AG09309 (cell line): ENCODE data around the gene WAC.

Source experiments
- DNase-seq: peaks from one replicate; pipeline ENCODE4 v3.0.0-alpha.2; 2010; ENCODE audit warnings: low read depth
- H3K4me3 ChIP-seq: 2 replicates; pipeline ENCODE4 v1.5.1; 2011; ENCODE audit warnings: mild to moderate bottlenecking, low read depth, low read length, moderate library complexity; ENCODE audit not compliant: control insufficient read depth
- TF ChIP-seq, protein P1 (sequence below): IDR thresholded peaks from 2 replicates; pipeline ENCODE4 v1.5.1; 2011; ENCODE audit warnings: mild to moderate bottlenecking, low read depth, low read length, inconsistent platforms; ENCODE audit not compliant: insufficient read depth, control insufficient read depth; ENCODE audit errors: missing control alignments

Gene WAC

DNA sequence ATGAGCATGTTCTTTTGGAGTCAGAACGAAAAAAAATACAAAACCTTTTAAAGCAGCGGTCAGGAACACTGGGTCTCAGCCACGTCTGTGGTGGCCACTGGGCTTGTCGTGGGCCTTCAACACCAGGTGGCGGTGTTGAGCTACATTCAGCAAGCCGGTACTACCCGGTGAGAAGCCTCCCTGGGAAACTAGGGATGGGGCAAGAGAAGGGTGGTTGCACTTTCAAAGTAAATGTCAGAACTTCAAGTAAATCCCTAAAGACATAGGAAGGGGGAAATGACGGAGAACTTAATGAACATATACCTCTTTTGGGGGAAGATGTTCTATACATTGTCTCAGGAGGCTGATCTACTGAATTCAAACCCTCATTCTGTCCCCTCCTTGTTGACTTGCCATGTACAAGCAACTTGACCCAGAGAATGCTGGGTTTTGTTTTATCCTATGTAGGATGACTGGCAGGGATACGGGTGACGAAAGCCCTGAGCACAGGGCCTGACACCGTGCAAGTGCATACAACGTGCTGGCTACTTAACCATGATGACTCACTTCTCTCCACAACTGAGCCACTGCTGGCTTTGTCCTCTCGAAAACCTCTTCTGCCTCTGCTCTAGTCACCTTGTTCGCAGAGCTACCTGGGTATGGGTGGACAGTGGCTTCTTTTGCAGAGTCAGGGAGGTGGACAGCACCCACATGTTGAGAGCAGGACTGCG lies 95.4 kb downstream of the WAC start:
- H3K4me3 ChIP-seq: no peak overlapping the region
- TF ChIP-seq, protein P1, sequence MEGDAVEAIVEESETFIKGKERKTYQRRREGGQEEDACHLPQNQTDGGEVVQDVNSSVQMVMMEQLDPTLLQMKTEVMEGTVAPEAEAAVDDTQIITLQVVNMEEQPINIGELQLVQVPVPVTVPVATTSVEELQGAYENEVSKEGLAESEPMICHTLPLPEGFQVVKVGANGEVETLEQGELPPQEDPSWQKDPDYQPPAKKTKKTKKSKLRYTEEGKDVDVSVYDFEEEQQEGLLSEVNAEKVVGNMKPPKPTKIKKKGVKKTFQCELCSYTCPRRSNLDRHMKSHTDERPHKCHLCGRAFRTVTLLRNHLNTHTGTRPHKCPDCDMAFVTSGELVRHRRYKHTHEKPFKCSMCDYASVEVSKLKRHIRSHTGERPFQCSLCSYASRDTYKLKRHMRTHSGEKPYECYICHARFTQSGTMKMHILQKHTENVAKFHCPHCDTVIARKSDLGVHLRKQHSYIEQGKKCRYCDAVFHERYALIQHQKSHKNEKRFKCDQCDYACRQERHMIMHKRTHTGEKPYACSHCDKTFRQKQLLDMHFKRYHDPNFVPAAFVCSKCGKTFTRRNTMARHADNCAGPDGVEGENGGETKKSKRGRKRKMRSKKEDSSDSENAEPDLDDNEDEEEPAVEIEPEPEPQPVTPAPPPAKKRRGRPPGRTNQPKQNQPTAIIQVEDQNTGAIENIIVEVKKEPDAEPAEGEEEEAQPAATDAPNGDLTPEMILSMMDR: peak; percentile 93
- DNase-seq: peak; percentile 33

DNA sequence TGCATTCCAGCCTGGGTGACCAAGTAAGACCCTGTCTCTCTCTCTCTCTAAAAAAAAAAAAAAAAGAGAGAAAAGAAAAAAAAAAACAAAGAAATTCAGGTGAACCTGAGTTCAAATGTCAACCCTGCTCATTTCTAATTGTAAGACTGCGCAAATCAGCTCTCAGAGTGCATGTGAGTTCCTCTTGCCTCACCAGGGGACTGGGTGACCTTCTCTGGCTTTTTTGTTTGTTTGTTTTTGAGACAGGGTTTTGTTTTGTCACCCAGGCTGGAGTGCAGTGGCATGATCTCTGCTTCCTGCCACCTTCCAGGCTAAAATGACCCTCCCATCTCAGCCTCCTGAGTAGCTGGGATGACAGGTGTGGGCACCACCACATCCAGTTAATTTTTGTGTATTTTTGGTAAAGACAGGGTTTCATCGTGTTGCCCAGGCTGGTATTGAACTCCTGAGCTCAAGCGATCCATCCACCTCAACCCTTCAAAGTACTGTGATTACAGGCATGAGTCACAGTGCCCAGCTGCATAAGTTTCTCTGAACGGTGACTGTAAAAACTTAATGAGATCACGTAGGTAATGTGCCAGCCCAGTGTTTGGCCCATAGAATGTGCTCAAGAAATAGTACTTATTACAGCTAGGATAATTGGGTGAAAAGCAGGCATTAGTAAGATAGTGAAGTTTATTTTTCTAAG lies 99.1 kb downstream of the WAC start:
- no peak overlapping the region for H3K4me3 ChIP-seq
- TF ChIP-seq, protein P1: no peak
- DNase-seq: no peak

DNA sequence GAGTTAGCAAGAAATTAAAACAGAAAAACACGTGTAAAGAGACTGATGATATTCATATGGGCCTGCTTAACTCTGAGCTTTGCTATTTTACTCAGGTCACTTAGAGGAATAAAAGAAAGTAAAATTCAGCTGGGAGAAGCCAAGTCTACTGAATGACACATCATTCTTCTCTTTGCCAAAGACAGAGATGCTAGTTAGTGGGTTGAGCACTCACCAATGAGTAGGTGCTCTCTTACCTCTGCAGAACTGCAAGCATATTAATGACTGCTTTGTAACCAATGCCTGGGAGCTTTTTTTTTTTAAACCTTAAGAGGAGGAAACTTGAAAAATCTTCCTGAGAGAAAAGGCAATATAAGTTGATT lies 99.6 kb downstream of the WAC start:
- H3K4me3 ChIP-seq: no peak overlapping the region
- TF ChIP-seq, protein P1: no peak
- no peak for DNase-seq

DNA sequence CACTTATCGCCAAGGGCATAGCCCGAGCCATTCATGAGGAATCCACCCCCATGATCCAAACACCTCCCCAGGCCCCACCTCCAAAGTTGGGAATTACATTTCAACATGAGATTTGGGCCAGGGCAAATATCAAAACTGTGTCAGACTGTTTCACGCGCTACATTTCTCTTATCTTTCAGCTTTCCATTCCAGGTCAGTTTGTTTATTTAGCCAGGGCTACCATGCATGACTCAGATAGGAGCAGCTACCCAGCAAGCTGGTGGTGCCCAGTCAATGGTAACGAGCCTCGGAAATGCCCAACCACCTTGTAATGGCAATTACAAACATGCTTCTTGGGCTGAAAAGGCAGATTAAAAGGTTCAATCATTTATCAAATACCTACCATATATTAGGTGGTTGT lies 100.8 kb downstream of the WAC start:
- H3K4me3 ChIP-seq: no peak overlapping the region
- DNase-seq: no peak
- TF ChIP-seq, protein P1: no peak

DNA sequence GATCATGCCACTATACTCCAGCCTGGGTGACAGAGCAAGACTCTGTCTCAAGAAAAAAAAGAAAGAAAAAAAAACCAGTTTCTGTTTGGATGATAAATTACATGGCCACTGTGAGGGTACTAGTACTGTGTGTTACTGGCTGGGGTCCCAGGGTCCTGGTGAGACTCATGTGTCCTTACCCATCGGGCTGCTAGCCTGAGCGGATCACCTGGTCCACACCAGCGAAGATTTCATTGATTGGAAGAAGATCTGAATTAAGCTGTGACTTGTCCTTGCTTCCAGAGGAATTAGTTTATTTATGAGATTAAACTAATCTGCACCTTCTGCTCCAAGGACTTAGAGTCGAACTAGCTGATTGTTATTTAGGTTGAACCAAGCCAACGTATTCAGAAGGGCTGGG lies 104.4 kb downstream of the WAC start:
- no peak for DNase-seq
- no peak overlapping the region for H3K4me3 ChIP-seq
- TF ChIP-seq, protein P1: no peak

DNA sequence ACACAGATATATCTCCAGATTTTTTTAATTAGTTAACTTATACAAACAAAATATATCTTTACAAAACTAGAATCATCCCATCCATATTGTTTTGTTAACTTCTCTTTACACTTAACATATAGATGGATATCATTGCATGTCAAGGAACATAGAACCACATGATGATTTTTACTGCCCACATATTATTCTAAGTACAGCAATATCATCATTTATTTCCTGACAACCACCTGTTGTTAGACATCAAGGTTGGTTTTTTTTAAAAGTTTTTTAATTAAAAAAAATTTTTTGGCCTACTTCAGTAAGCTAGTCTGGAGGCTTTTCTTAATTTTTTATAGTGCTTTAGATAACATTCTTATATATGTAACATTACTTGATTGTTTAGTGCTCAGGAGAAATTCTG lies 105.5 kb downstream of the WAC start:
- no peak for DNase-seq
- H3K4me3 ChIP-seq: no peak overlapping the region
- TF ChIP-seq, protein P1: no peak
